Astrocyte (in vitro differentiated cells and primary cell): Measurements from ENCODE around the gene CLEC4A. TPM values are rescaled to one million over a fixed set of nuclear protein-coding genes. Genes with fewer than 3 reads are reported as not detected.

ENCODE experiments used
- DNase-seq: peaks from one replicate; pipeline ENCODE4 v3.0.0-alpha.2; 2010; ENCODE audit warnings: low read depth
- FAIRE-seq: peaks from 2 replicates; lab custom pipeline; 2011; peaks lifted over from hg19 to GRCh38; lab: Jason Lieb, UNC
- H2AFZ ChIP-seq: 2 replicates; pipeline ENCODE4 v1.6.0; 2012; ENCODE audit warnings: low read depth, low read length, inconsistent platforms
- H3K27ac ChIP-seq: 2 replicates; pipeline ENCODE4 v1.5.1; 2011; ENCODE audit warnings: low read depth, low read length, inconsistent platforms
- H3K27me3 ChIP-seq: 2 replicates; pipeline ENCODE4 v1.6.0; 2011; ENCODE audit warnings: low read length, inconsistent platforms; ENCODE audit not compliant: insufficient read depth
- H3K36me3 ChIP-seq: 2 replicates; pipeline ENCODE4 v1.5.1; 2011; ENCODE audit warnings: low read length, inconsistent platforms; ENCODE audit not compliant: insufficient read depth
- H3K4me1 ChIP-seq: 2 replicates; pipeline ENCODE4 v1.5.1; 2011; ENCODE audit warnings: low read length, inconsistent platforms; ENCODE audit not compliant: insufficient read depth
- H3K4me2 ChIP-seq: 2 replicates; pipeline ENCODE4 v1.6.0; 2012; ENCODE audit warnings: low read length, inconsistent platforms
- H3K4me3 ChIP-seq: 2 replicates; pipeline ENCODE4 v1.5.1; 2011; ENCODE audit warnings: low read depth, mild to moderate bottlenecking, low read length, inconsistent platforms; ENCODE audit not compliant: insufficient read depth
- H3K79me2 ChIP-seq: 2 replicates; pipeline ENCODE4 v1.6.0; 2012; ENCODE audit warnings: mild to moderate bottlenecking, low read length, inconsistent platforms; ENCODE audit not compliant: insufficient read depth
- H3K9ac ChIP-seq: 2 replicates; pipeline ENCODE4 v1.6.0; 2012; ENCODE audit warnings: mild to moderate bottlenecking, low read length, inconsistent platforms
- H3K9me3 ChIP-seq: 2 replicates; pipeline ENCODE4 v1.5.1; 2012; ENCODE audit warnings: low read depth, mild to moderate bottlenecking, low read length, inconsistent platforms; ENCODE audit not compliant: insufficient read depth
- H4K20me1 ChIP-seq: 2 replicates; pipeline ENCODE4 v1.6.0; 2012; ENCODE audit warnings: low read length, inconsistent platforms; ENCODE audit not compliant: insufficient read depth
- H3K27ac Mint-ChIP-seq: one replicate; pipeline ENCODE4 v1.8.0; 2021; ENCODE audit warnings: mild to moderate bottlenecking, mixed read lengths; ENCODE audit not compliant: unreplicated experiment
- H3K27me3 Mint-ChIP-seq: one replicate; pipeline ENCODE4 v1.8.0; 2021; ENCODE audit warnings: low read depth, mixed read lengths; ENCODE audit not compliant: unreplicated experiment
- H3K36me3 Mint-ChIP-seq: one replicate; pipeline ENCODE4 v1.8.0; 2021; ENCODE audit warnings: low read depth, mixed read lengths; ENCODE audit not compliant: unreplicated experiment
- H3K4me1 Mint-ChIP-seq: one replicate; pipeline ENCODE4 v1.8.0; 2021; ENCODE audit warnings: low read depth, mixed read lengths; ENCODE audit not compliant: unreplicated experiment
- H3K4me3 Mint-ChIP-seq: one replicate; pipeline ENCODE4 v1.8.0; 2021; ENCODE audit warnings: mild to moderate bottlenecking, moderate library complexity, mixed read lengths; ENCODE audit not compliant: unreplicated experiment
- H3K9me3 Mint-ChIP-seq: one replicate; pipeline ENCODE4 v1.8.0; 2021; ENCODE audit warnings: mild to moderate bottlenecking, mixed read lengths; ENCODE audit not compliant: unreplicated experiment
- EZH2 ChIP-seq: IDR thresholded peaks from 2 replicates; pipeline ENCODE4 v1.6.1; 2012; ENCODE audit warnings: mild to moderate bottlenecking, low read length, inconsistent platforms; ENCODE audit not compliant: insufficient read depth
- total RNA-seq: library from RNA; stranded (reverse); gene quantifications from 2 replicates; pipeline ENCODE4 v1.2.1, GENCODE V29; 2021
- TF ChIP-seq, protein P1 (sequence below): IDR thresholded peaks from 2 replicates; pipeline ENCODE4 v1.5.1; 2011; ENCODE audit warnings: low read depth, mild to moderate bottlenecking, inconsistent platforms, low read length, moderate library complexity; ENCODE audit not compliant: insufficient read depth

CLEC4A gene
- total RNA-seq, 1 donor from 2014 or later: 0.32 TPM

DNA sequence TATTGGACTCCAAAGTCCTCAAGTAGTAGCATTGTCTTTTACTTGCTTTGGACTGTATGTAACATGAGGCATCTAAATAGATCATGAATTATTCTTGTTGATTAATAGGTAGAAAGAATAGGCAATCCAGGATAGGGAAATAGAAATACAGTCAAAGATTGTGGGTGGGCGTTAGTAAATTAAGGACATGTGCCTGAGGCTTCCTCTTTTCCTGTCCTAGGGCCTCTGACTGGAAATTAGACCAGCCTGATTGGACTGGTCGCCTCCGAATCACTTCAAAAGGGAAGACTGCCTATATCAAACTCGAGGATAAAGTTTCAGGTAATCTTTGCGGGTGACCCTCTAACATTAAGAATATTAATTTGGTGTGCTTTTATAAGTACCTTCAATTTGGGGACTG lies 33.7 kb upstream of the CLEC4A start:
- TF ChIP-seq, protein P1, sequence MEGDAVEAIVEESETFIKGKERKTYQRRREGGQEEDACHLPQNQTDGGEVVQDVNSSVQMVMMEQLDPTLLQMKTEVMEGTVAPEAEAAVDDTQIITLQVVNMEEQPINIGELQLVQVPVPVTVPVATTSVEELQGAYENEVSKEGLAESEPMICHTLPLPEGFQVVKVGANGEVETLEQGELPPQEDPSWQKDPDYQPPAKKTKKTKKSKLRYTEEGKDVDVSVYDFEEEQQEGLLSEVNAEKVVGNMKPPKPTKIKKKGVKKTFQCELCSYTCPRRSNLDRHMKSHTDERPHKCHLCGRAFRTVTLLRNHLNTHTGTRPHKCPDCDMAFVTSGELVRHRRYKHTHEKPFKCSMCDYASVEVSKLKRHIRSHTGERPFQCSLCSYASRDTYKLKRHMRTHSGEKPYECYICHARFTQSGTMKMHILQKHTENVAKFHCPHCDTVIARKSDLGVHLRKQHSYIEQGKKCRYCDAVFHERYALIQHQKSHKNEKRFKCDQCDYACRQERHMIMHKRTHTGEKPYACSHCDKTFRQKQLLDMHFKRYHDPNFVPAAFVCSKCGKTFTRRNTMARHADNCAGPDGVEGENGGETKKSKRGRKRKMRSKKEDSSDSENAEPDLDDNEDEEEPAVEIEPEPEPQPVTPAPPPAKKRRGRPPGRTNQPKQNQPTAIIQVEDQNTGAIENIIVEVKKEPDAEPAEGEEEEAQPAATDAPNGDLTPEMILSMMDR: no peak
- TF ChIP-seq EZH2: no peak
- H3K4me3 Mint-ChIP-seq: no peak overlapping the region
- DNase-seq (no peak), FAIRE-seq (no peak)
- Histone ChIP-seq H3K79me2 (peaks cover 46% of the 10 kb centered on the region), H2AFZ (no peak overlapping the region), H3K9ac (no peak overlapping the region), H3K4me2 (no peak overlapping the region), H4K20me1 (peaks cover 23% of the 10 kb centered on the region), H3K9me3 (no peaks in the 10 kb centered on the region), H3K27ac (no peak overlapping the region), H3K4me1 (no peaks in the 10 kb centered on the region), H3K36me3 (peaks cover 34% of the 10 kb centered on the region), H3K27me3 (no peaks in the 10 kb centered on the region), H3K4me3 (no peak overlapping the region)
- peaks cover 4% of the 10 kb centered on the region for H3K36me3 Mint-ChIP-seq
- no peaks in the 10 kb centered on the region for H3K9me3 Mint-ChIP-seq
- no peak overlapping the region for H3K27ac Mint-ChIP-seq
- H3K4me1 Mint-ChIP-seq: peaks cover 4% of the 10 kb centered on the region
- H3K27me3 Mint-ChIP-seq: no peaks in the 10 kb centered on the region

DNA sequence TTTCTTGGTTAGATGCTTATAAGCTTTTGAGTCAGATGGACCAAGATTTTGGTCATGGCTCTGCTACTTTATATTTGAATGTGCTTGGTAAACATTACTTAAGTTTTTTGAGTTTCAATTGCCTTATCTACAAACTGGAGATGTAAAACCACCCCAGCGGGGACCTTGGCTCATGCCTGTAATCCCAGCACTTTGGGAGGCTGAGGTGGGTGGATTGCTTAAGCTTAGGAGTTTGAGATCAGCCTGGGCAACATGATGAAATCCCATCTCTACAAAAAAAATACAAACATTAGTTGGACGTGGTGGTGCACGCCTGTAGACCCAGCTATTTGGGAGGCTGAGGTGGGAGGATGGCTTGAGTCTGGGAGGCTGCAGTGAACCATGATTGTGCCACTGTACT lies 30.1 kb upstream of the CLEC4A start:
- peaks cover 54% of the 10 kb centered on the region for H3K36me3 ChIP-seq

More for the DNA sequence above, 30.1 kb upstream of the CLEC4A start:
- Mint-ChIP-seq H3K4me1 (peaks cover 4% of the 10 kb centered on the region), H3K9me3 (no peaks in the 10 kb centered on the region), H3K27me3 (no peaks in the 10 kb centered on the region), H3K36me3 (peaks cover 10% of the 10 kb centered on the region), H3K27ac (no peak overlapping the region), H3K4me3 (no peak overlapping the region)
- no peak overlapping the region for H2AFZ ChIP-seq
- H3K9me3 ChIP-seq: no peaks in the 10 kb centered on the region
- H3K4me1 ChIP-seq: no peaks in the 10 kb centered on the region
- peaks cover 12% of the 10 kb centered on the region for H3K79me2 ChIP-seq
- DNase-seq: no peak
- no peak for FAIRE-seq
- H3K27me3 ChIP-seq: no peaks in the 10 kb centered on the region
- no peak for TF ChIP-seq EZH2
- TF ChIP-seq, protein P1: no peak
- no peak overlapping the region for H3K27ac ChIP-seq
- no peak overlapping the region for H3K4me2 ChIP-seq
- H3K9ac ChIP-seq: no peak overlapping the region
- peaks cover 6% of the 10 kb centered on the region for H4K20me1 ChIP-seq
- no peak overlapping the region for H3K4me3 ChIP-seq
